Upper lobe of right lung (tissue), 1 donor: ENCODE data around the gene MRPL10. TPM values are rescaled to one million over a fixed set of nuclear protein-coding genes. Genes with fewer than 3 reads are reported as not detected.

Source experiments
- ATAC-seq: fragments of 200-7000 bp; cut with Tn5 transposase; one replicate; pipeline ENCODE4 v1.9.1; 2020; ENCODE audit warnings: mild to moderate bottlenecking, moderate library complexity
- DNase-seq: peaks from one replicate; pipeline ENCODE4 v3.0.0-alpha.2; 2020
- H3K27ac ChIP-seq: fragments of 200-600 bp; one replicate; pipeline ENCODE4 v1.8.0; 2022
- H3K27me3 ChIP-seq: fragments of 200-600 bp; one replicate; pipeline ENCODE4 v1.8.0; 2022; ENCODE audit warnings: mild to moderate bottlenecking
- H3K36me3 ChIP-seq: fragments of 200-600 bp; one replicate; pipeline ENCODE4 v1.8.0; 2022
- H3K4me1 ChIP-seq: fragments of 200-600 bp; one replicate; pipeline ENCODE4 v1.8.0; 2022
- H3K4me3 ChIP-seq: fragments of 200-600 bp; one replicate; pipeline ENCODE4 v1.8.0; 2022; ENCODE audit warnings: mild to moderate bottlenecking
- H3K9me3 ChIP-seq: fragments of 200-600 bp; one replicate; pipeline ENCODE4 v1.8.0; 2022
- CTCF ChIP-seq: fragments of 200-600 bp; IDR thresholded peaks from one replicate; pipeline ENCODE4 v1.8.0; 2022; ENCODE audit warnings: antibody characterized with exemption
- intact Hi-C: fragments of 100-400 bp; cut with DNase I; formaldehyde crosslinking; loops from one replicate; pipeline ENCODE4 v1.11.0; 2022
- long read RNA-seq: library from polyadenylated mRNA; unstranded; transcript quantifications from one replicate; pipeline ENCODE4 v2.0.0, GENCODE V29; 2021
- total RNA-seq: library from RNA; stranded (reverse); fragmentation: NEBNext Ultra II Directional; extraction: Animal tissue kit (Norgen Biotek cat#: 25700); gene quantifications from one replicate; pipeline ENCODE4 v1.2.1, GENCODE V29; 2021
- donor health status: DM: no; HTN: yes; CAD: no; lungs with severe emphysema.

MRPL10 gene
- total RNA-seq, result 29.2 TPM
- long read RNA-seq, transcript MRPL10-202 (5 exons, 1,725 nt), result major isoform, 25 of 50 reads
- long read RNA-seq, partial matches to known transcripts, result 23 of 50 reads
- long read RNA-seq, other reads (novel, unspliced or antisense), result 1 of 50 reads

DNA sequence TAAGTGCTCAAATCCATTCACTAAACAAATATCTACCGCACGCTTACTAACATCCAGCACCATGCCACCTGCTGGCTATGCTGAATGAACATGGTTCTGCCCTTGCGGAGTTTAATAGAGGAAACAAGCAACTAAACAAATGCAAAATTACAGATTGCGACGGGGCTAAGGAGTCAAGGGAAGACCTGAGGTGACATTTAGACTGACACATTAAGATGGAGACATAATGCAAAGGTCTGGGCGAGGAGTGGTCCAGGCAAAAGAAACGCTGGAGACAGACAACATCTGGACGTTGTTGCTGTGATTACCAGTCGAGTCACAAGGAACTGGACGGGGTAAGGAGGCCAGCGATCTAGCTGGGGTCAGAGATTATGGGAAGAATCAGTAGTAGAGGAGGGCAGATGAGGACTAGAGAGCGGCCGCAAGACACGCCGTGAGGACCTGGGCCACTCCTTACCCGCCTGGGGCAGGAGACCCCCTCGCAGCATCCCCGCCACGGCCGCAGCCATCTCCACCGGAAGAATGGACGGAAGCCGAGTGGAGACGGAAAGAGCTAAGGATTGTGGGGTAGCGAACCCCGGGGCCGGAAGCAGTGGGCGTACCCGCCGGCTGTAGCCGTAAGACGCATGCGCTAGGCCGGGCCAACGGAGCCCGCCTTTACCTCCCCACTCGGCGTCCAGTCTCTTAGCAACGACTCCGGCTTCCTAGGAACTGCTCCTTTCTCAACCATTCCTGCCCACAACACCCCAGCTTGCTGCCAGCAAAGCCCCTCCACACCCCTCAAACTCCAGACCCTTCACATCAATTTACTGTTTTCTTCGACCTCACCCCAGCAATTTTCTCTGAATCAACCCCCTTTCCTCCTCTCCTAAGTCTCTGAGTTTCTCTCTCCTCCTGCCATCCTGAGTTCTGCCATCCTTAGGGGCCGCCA, at the start of gene MRPL10, which contains the start of gene LRRC46:
TSS of gene MRPL10 (minus strand) at position 539 of the 931 bp plus-strand sequence. CDS start at position 509, 30 bp downstream.
TSS of gene LRRC46 (plus strand) at position 668 of the 931 bp plus-strand sequence. CDS start 320 bp downstream, outside the sequence.
- peak within 1 kb of the TSS; percentile 77 for H3K4me3 ChIP-seq
- H3K4me1 ChIP-seq, result peaks cover 23% of the 10 kb centered on the region
- no peaks in the 10 kb centered on the region for H3K9me3 ChIP-seq
- peak within 1 kb of the TSS; percentile 81 for H3K27ac ChIP-seq
- intact Hi-C loops, result no loop called here
- TF ChIP-seq CTCF, result no peak
- peaks cover 35% of the 10 kb centered on the region for H3K36me3 ChIP-seq
- ATAC-seq (peak; percentile 98), DNase-seq (peak; percentile 97)
- no peaks in the 10 kb centered on the region for H3K27me3 ChIP-seq

GRCh38 chr17:47879776-47880454, 48.6 kb upstream of the MRPL10 start:
- no peaks in the 10 kb centered on the region for H3K27me3 ChIP-seq
- DNase-seq (no peak), ATAC-seq (no peak)
- H3K36me3 ChIP-seq, result no peaks in the 10 kb centered on the region
- intact Hi-C loops, result no loop called here
- H3K9me3 ChIP-seq, result no peaks in the 10 kb centered on the region
- TF ChIP-seq CTCF, result no peak
- no peak overlapping the region for H3K27ac ChIP-seq
- H3K4me3 ChIP-seq, result no peak overlapping the region
- peaks cover 21% of the 10 kb centered on the region for H3K4me1 ChIP-seq

DNA sequence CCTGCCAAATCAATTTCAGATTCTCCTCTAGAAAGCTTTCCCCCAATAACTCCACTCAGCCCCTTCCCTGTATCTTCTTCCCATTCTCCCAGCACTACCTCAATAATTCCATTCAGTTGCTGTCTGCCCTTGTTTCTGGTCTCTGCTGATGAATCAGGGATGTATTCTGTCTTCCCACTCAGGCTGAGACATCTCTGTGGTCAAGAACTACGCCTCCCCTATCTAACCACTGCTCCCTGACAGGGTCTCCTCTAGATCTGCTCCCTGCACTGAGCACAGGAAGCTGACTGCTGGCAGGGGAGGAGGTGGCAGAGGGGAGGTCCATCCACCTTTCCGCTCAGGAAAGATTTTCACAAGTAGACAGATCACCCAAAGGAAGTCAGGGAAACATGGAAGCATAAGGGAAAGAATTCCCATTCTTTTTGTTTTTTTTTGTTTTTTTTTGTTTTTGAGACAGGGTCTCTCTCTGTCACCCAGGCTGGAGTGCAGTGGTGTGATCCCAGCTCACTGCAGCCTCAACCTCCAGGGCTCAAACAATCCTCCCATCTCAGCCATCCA, 47.8 kb upstream of the MRPL10 start:
- no peaks in the 10 kb centered on the region for H3K36me3 ChIP-seq
- intact Hi-C loops, result no loop called here
- no peak for ATAC-seq
- H3K4me1 ChIP-seq, result peaks cover 17% of the 10 kb centered on the region
- no peak for TF ChIP-seq CTCF
- no peaks in the 10 kb centered on the region for H3K9me3 ChIP-seq
- H3K4me3 ChIP-seq, result no peak overlapping the region
- no peak for DNase-seq
- H3K27ac ChIP-seq, result no peak overlapping the region
- H3K27me3 ChIP-seq, result peaks cover 7% of the 10 kb centered on the region

GRCh38 chr17:47878203-47879027, 47.1 kb upstream of the MRPL10 start:
- Histone ChIP-seq H3K4me3 (no peak overlapping the region), H3K4me1 (peaks cover 13% of the 10 kb centered on the region), H3K9me3 (no peaks in the 10 kb centered on the region), H3K27ac (no peak overlapping the region), H3K36me3 (no peaks in the 10 kb centered on the region), H3K27me3 (peaks cover 8% of the 10 kb centered on the region)
- no peak for DNase-seq
- ATAC-seq, result no peak
- intact Hi-C loops, result no loop called here
- no peak for TF ChIP-seq CTCF
